ENCODE data around the gene OGDH.

- TF ChIP-seq TCF7L2 (IDR thresholded peaks at IDR 0.05; ENCODE audit: borderline replicate concordance, low read depth, low read length) (no peak), CTCF (tag by site-specific recombination; IDR thresholded peaks at IDR 0.05) (no peak), ZNF600 (tag by site-specific recombination; IDR thresholded peaks at IDR 0.05) (no peak), ZNF138 (tag by site-specific recombination; IDR thresholded peaks at IDR 0.05; ENCODE audit: borderline replicate concordance) (no peak), ZNF362 (tag by site-specific recombination; IDR thresholded peaks at IDR 0.05) (no peak), ZNF121 (tag by site-specific recombination; IDR thresholded peaks at IDR 0.05) (no peak), TRIM28 (IDR thresholded peaks at IDR 0.05; ENCODE audit: borderline replicate concordance, low read length) (no peak), ZNF558 (tag by site-specific recombination; IDR thresholded peaks at IDR 0.05) (no peak), ZNF366 (tag by site-specific recombination; conservative IDR thresholded peaks at IDR 0.05) (no peak), ZBTB26 (tag by site-specific recombination; optimal IDR thresholded peaks at IDR 0.05) (no peak), ZNF184 (tag by site-specific recombination; IDR thresholded peaks at IDR 0.05) (no peak), ZBTB11 (tag by site-specific recombination; conservative IDR thresholded peaks at IDR 0.05; ENCODE audit: low read depth) (no peak), ZNF292 (tag by site-specific recombination; IDR thresholded peaks at IDR 0.05; ENCODE audit: borderline replicate concordance, low read depth) (no peak)
Observed at GRCh38 chr7:44743750-44744149, 137.3 kb downstream of the OGDH start.
